ENCODE data around the gene LINGO3.

The LINGO3 gene

GRCh38 chr19:2259336-2259735 is 48.6 kb downstream of the LINGO3 start:
- ChIA-PET POLR2A (interaction anchor here (1.0 to 1.9 kb wide), 3 partner anchors 20 to 217 kb away, joined by 3 to 4 read pairs (median 3); partner anchors contain the start of genes GADD45B, LSM7 and SPPL2B), CTCF (interaction anchor here (0.6 to 1.7 kb wide), 6 partner anchors 15 to 387 kb away, joined by 3 to 11 read pairs (median 4); partner anchors contain the start of gene PLEKHJ1)
- peak; percentile 92 for TF ChIP-seq ZNF600 (tag by site-specific recombination; IDR thresholded peaks at IDR 0.05)
- peak; percentile 51 for TF ChIP-seq ZBTB17 (tag by site-specific recombination; IDR thresholded peaks at IDR 0.05)
- peak; percentile 33; the same call in 1 of the 2 replicates for TF ChIP-seq INSM2 (tag by site-specific recombination; IDR thresholded peaks at IDR 0.05)
- TF ChIP-seq ZNF266 (tag by site-specific recombination; IDR thresholded peaks at IDR 0.05; ENCODE audit: low read depth): no peak
- no peak for TF ChIP-seq ZNF148 (tag by site-specific recombination; IDR thresholded peaks at IDR 0.05; ENCODE audit: borderline replicate concordance)
- TF ChIP-seq ZEB2 (tag by site-specific recombination; IDR thresholded peaks at IDR 0.05): peak; percentile 60; the same call in 1 of the 2 replicates
- peak; percentile 39 for TF ChIP-seq ZNF629 (tag by site-specific recombination; IDR thresholded peaks at IDR 0.05)
- TF ChIP-seq PRDM10 (tag by site-specific recombination; IDR thresholded peaks at IDR 0.05): peak; percentile 69
- 0 out of 2 replicates have a peak, but pooled peaks have one; percentile 21 for TF ChIP-seq MZF1 (tag by site-specific recombination; IDR thresholded peaks at IDR 0.05; ENCODE audit: borderline replicate concordance)
- TF ChIP-seq ZNF555 (tag by site-specific recombination; conservative IDR thresholded peaks at IDR 0.05): no peak
- TF ChIP-seq, protein P1, sequence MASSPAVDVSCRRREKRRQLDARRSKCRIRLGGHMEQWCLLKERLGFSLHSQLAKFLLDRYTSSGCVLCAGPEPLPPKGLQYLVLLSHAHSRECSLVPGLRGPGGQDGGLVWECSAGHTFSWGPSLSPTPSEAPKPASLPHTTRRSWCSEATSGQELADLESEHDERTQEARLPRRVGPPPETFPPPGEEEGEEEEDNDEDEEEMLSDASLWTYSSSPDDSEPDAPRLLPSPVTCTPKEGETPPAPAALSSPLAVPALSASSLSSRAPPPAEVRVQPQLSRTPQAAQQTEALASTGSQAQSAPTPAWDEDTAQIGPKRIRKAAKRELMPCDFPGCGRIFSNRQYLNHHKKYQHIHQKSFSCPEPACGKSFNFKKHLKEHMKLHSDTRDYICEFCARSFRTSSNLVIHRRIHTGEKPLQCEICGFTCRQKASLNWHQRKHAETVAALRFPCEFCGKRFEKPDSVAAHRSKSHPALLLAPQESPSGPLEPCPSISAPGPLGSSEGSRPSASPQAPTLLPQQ (tag by site-specific recombination; IDR thresholded peaks at IDR 0.05): 0 out of 2 replicates have a peak, but pooled peaks have one; percentile 19
- peak; percentile 25; the same call in 1 of the 2 replicates for TF ChIP-seq KLF8 (tag by site-specific recombination; IDR thresholded peaks at IDR 0.05)

More at GRCh38 chr19:2259336-2259735, 48.6 kb downstream of the LINGO3 start:
- no peaks in the 10 kb centered on the region for H3K36me3 ChIP-seq (ENCODE audit: control insufficient read depth in 2 of 2, insufficient read depth in 1 of 2, low read length in 2 of 2)
- H3K4me1 ChIP-seq (ENCODE audit: control insufficient read depth, insufficient read depth, low read length): no peaks in the 10 kb centered on the region
- H3K4me3 ChIP-seq (ENCODE audit: low read depth, low read length): no peak overlapping the region
- H3K27ac ChIP-seq (ENCODE audit: extremely low read depth, low read depth, low read length): no peak overlapping the region
- H3K9me3 ChIP-seq (ENCODE audit: control insufficient read depth, insufficient read depth, low read depth, low read length): no peaks in the 10 kb centered on the region
